ENCODE measurements around the gene TMEM14A.

TMEM14A gene

GRCh38 chr6:52645976-52646375 is 24.9 kb upstream of the TMEM14A start:
- TF ChIP-seq CTCF (IDR thresholded peaks at IDR 0.05; ENCODE audit: insufficient read depth, low read length) (no peak), POLR2AphosphoS5 (IDR thresholded peaks at IDR 0.05; ENCODE audit: low read depth) (no peak), REST (IDR thresholded peaks at IDR 0.05; ENCODE audit: insufficient replicate concordance, low read depth) (no peak), SPI1 (IDR thresholded peaks at IDR 0.05; ENCODE audit: borderline replicate concordance, low read depth) (no peak), GABPA (IDR thresholded peaks at IDR 0.05; ENCODE audit: low read depth) (no peak)
- Histone ChIP-seq H3K27me3 (ENCODE audit: insufficient read depth, poor library complexity, severe bottlenecking) (no peaks in the 10 kb centered on the region), H3K4me3 (replicated peaks; ENCODE audit: insufficient read depth, low read length) (no peak overlapping the region), H3K27ac (replicated peaks) (no peak overlapping the region)
- DNase-seq (ENCODE audit: low read depth in 1 of 2, low spot score in 1 of 2): no peak

- H3K27me3 ChIP-seq (ENCODE audit: insufficient read depth, poor library complexity, severe bottlenecking): no peaks in the 10 kb centered on the region
- DNase-seq (ENCODE audit: low read depth in 1 of 2, low spot score in 1 of 2): no peak
- TF ChIP-seq POLR2AphosphoS5 (IDR thresholded peaks at IDR 0.05; ENCODE audit: low read depth): no peak
- TF ChIP-seq REST (IDR thresholded peaks at IDR 0.05; ENCODE audit: insufficient replicate concordance, low read depth): no peak
- TF ChIP-seq SPI1 (IDR thresholded peaks at IDR 0.05; ENCODE audit: borderline replicate concordance, low read depth): no peak
- no peak for TF ChIP-seq GABPA (IDR thresholded peaks at IDR 0.05; ENCODE audit: low read depth)
- no peak for TF ChIP-seq CTCF (IDR thresholded peaks at IDR 0.05; ENCODE audit: insufficient read depth, low read length)
- H3K27ac ChIP-seq (replicated peaks): no peak overlapping the region
- H3K4me3 ChIP-seq (replicated peaks; ENCODE audit: insufficient read depth, low read length): no peak overlapping the region
Measured at GRCh38 chr6:52647199-52647598, 23.7 kb upstream of the TMEM14A start.

GRCh38 chr6:52649536-52650160 is 21.3 kb upstream of the TMEM14A start:
- H3K27ac ChIP-seq (replicated peaks): no peak overlapping the region
- no peaks in the 10 kb centered on the region for H3K27me3 ChIP-seq (ENCODE audit: insufficient read depth, poor library complexity, severe bottlenecking)
- TF ChIP-seq POLR2AphosphoS5 (IDR thresholded peaks at IDR 0.05; ENCODE audit: low read depth): no peak
- no peak for TF ChIP-seq SPI1 (IDR thresholded peaks at IDR 0.05; ENCODE audit: borderline replicate concordance, low read depth)
- no peak for TF ChIP-seq GABPA (IDR thresholded peaks at IDR 0.05; ENCODE audit: low read depth)
- TF ChIP-seq REST (IDR thresholded peaks at IDR 0.05; ENCODE audit: insufficient replicate concordance, low read depth): no peak
- no peak for TF ChIP-seq CTCF (IDR thresholded peaks at IDR 0.05; ENCODE audit: insufficient read depth, low read length)
- H3K4me3 ChIP-seq (replicated peaks; ENCODE audit: insufficient read depth, low read length): no peak overlapping the region
- no peak for DNase-seq (ENCODE audit: low read depth in 1 of 2, low spot score in 1 of 2)

All from HL-60 (cell line).